Esophagus muscularis mucosa (tissue), 4 donors: ENCODE results near the gene HDGFL2. TPM values are rescaled to one million over a fixed set of nuclear protein-coding genes. Genes with fewer than 3 reads are reported as not detected.

Experiments used
- DNase-seq: peaks from one replicate; pipeline ENCODE4 v3.0.0-alpha.2; 2017; ENCODE audit errors: extremely low spot score
- H3K27ac ChIP-seq, 4 donors: fragments of 200-600 bp; sonication (generic); replicated peaks in 1 of 4; 1 replicate in 3 of 4; 2 replicates in 1 of 4; pipeline ENCODE4 v1.5.1; 2016 to 2019; ENCODE audit warnings: mild to moderate bottlenecking in 1 of 4
- H3K27me3 ChIP-seq, 4 donors: fragments of 200-600 bp; sonication (generic); one replicate each; pipeline versions ENCODE4 v1.5.1 to v1.6.0; 2016 to 2019
- H3K36me3 ChIP-seq, 4 donors: fragments of 200-600 bp; sonication (generic); one replicate each; pipeline ENCODE4 v1.5.1; 2016 to 2019
- H3K4me1 ChIP-seq, 4 donors: fragments of 200-600 bp; sonication (generic); one replicate each; pipeline ENCODE4 v1.5.1; 2016 to 2019
- H3K4me3 ChIP-seq, 4 donors: fragments of 200-600 bp; sonication (generic); 1 replicate in 2 of 4; 2 replicates in 2 of 4; pipeline ENCODE4 v1.5.1; 2016 to 2019; ENCODE audit warnings: mild to moderate bottlenecking in 4 of 4, moderate library complexity in 1 of 4
- H3K9me3 ChIP-seq, 4 donors: fragments of 200-600 bp; sonication (generic); 1 replicate in 3 of 4; 2 replicates in 1 of 4; pipeline ENCODE4 v1.5.1; 2016 to 2019
- CTCF ChIP-seq, 3 experiments: fragments of 200-600 bp in 2 of 3; fragments of 450-650 bp in 1 of 3; sonication (generic) in 2 of 3; IDR thresholded peaks; one replicate each; pipeline ENCODE4 v1.5.1; 2017 to 2019; ENCODE audit warnings: antibody characterized with exemption in 3 of 3, mild to moderate bottlenecking in 2 of 3, moderate library complexity in 1 of 3
- EP300 ChIP-seq: sonication (generic); formaldehyde crosslinking; IDR thresholded peaks from one replicate; pipeline ENCODE4 v1.6.1; 2017; ENCODE audit warnings: antibody characterized with exemption
- POLR2A ChIP-seq: fragments of 450-650 bp; IDR thresholded peaks from one replicate; pipeline ENCODE4 v1.6.1; 2017; ENCODE audit warnings: antibody characterized with exemption, moderate library complexity, mild to moderate bottlenecking, low read depth
- POLR2AphosphoS5 ChIP-seq, 2 donors: sonication (generic); formaldehyde crosslinking; IDR thresholded peaks; one replicate each; pipeline ENCODE4 v1.6.1; 2017; ENCODE audit warnings: antibody characterized with exemption in 2 of 2
- WGBS: methylation state at CpG from one replicate; pipeline ENCODE4 v1.1.5; 2018; 5-methylcytosine and 5-hydroxymethylcytosine counted together
- intact Hi-C: fragments of 100-400 bp; cut with DNase I; formaldehyde crosslinking; loops from one replicate; pipeline ENCODE4 v1.15.1; 2023
- total RNA-seq, 4 donors: library from RNA; depleted of rRNA; stranded (reverse); fragments of >200 nt; gene quantifications; one replicate each; pipeline versions ENCODE4 v1.1.0 to v1.2.1, GENCODE V29; 2016

The HDGFL2 gene
- total RNA-seq, 4 donors from 2014 or later, result 30.5 to 72.3 (median 45.5) TPM

GRCh38 chr19:4446704-4447200, 25.3 kb upstream of the HDGFL2 start:
- no peaks in the 10 kb centered on the region for H3K9me3 ChIP-seq
- H3K4me3 ChIP-seq, result no peak overlapping the region
- intact Hi-C loops, result no loop called here
- TF ChIP-seq CTCF (IDR thresholded peaks at IDR 0.05) (no peak), EP300 (no peak), POLR2AphosphoS5 (IDR thresholded peaks at IDR 0.05) (no peak), POLR2A (no peak)
- peaks cover 47 to 80% (median 74%) of the 10 kb centered on the region in 4 donors for H3K36me3 ChIP-seq
- no peaks in the 10 kb centered on the region for H3K27me3 ChIP-seq
- no peak overlapping the region for H3K27ac ChIP-seq
- WGBS, result 75% methylated on average over 6 of the region's 15 CpGs
- H3K4me1 ChIP-seq, result peaks cover 0 to 26% (median 23%) of the 10 kb centered on the region in 4 donors
- no peak for DNase-seq

- no peak for TF ChIP-seq CTCF (IDR thresholded peaks at IDR 0.05)
- no peak for TF ChIP-seq POLR2AphosphoS5 (IDR thresholded peaks at IDR 0.05)
- TF ChIP-seq EP300, result no peak
- no peak for TF ChIP-seq POLR2A
- peaks cover 54 to 88% (median 82%) of the 10 kb centered on the region in 4 donors for H3K36me3 ChIP-seq
- no peak for DNase-seq
- H3K27me3 ChIP-seq, result no peaks in the 10 kb centered on the region
- H3K27ac ChIP-seq, result peak overlapping the region in 3 of 4 donors; percentile 82 to 87 (median 86)
- peaks cover 0 to 26% (median 23%) of the 10 kb centered on the region in 4 donors for H3K4me1 ChIP-seq
- H3K9me3 ChIP-seq, result no peaks in the 10 kb centered on the region
- intact Hi-C loops, result no loop called here
- WGBS, result 95% methylated on average over 25 of the region's 28 CpGs
- H3K4me3 ChIP-seq, result no peak overlapping the region
Measured at GRCh38 chr19:4447327-4448146, 24.6 kb upstream of the HDGFL2 start.

- intact Hi-C loops, result no loop called here
- Histone ChIP-seq H3K27me3 (no peaks in the 10 kb centered on the region), H3K36me3 (peaks cover 63 to 96% (median 90%) of the 10 kb centered on the region in 4 donors), H3K27ac (peak overlapping the region; percentile 69 to 87 (median 84)), H3K9me3 (no peaks in the 10 kb centered on the region), H3K4me1 (peaks cover 0 to 34% (median 23%) of the 10 kb centered on the region in 4 donors), H3K4me3 (no peak overlapping the region)
- 85% methylated on average over 20 of the region's 30 CpGs for WGBS
- no peak for DNase-seq
- no peak for TF ChIP-seq CTCF (IDR thresholded peaks at IDR 0.05)
- no peak for TF ChIP-seq EP300
- no peak for TF ChIP-seq POLR2AphosphoS5 (IDR thresholded peaks at IDR 0.05)
- no peak for TF ChIP-seq POLR2A
Measured at GRCh38 chr19:4448147-4448985, 23.7 kb upstream of the HDGFL2 start.

- H3K4me3 ChIP-seq, result no peak overlapping the region
- TF ChIP-seq CTCF (IDR thresholded peaks at IDR 0.05) (peak in 2 of 3 experiments; percentile 13 to 33), POLR2A (no peak), POLR2AphosphoS5 (IDR thresholded peaks at IDR 0.05) (peak; percentile 34 to 60), EP300 (peak; percentile 75)
- peak overlapping the region; percentile 69 to 87 (median 84) for H3K27ac ChIP-seq
- intact Hi-C loops, result no loop called here
- H3K9me3 ChIP-seq, result no peaks in the 10 kb centered on the region
- 26% methylated on average over 10 of the region's 24 CpGs for WGBS
- no peak for DNase-seq
- H3K27me3 ChIP-seq, result no peaks in the 10 kb centered on the region
- H3K4me1 ChIP-seq, result peaks cover 0 to 40% (median 24%) of the 10 kb centered on the region in 4 donors
- H3K36me3 ChIP-seq, result peaks cover 68 to 100% (median 94%) of the 10 kb centered on the region in 4 donors
Measured at GRCh38 chr19:4449022-4449638, 23.0 kb upstream of the HDGFL2 start.
